Stomach (tissue), 9 donors: ENCODE results near the gene STN1. TPM values are rescaled to one million over a fixed set of nuclear protein-coding genes. Genes with fewer than 3 reads are reported as not detected.

Source experiments
- DNase-seq, 2 donors: peaks; one replicate each; pipeline versions ENCODE4 v3.0.0 to v3.0.0-alpha.2; 2013 to 2019
- H3K27ac ChIP-seq, 5 donors: fragments of 200-600 bp in 4 of 5; sonication (generic) in 4 of 5; one replicate each; pipeline ENCODE4 v1.5.1; 2013 to 2019; ENCODE audit warnings: mild to moderate bottlenecking in 1 of 5, moderate library complexity in 1 of 5
- H3K27me3 ChIP-seq, 3 donors: fragments of 200-600 bp; sonication (generic); one replicate each; pipeline ENCODE4 v1.5.1; 2017 to 2019; ENCODE audit warnings: mixed run types in 1 of 3
- H3K36me3 ChIP-seq, 4 donors: fragments of 200-600 bp; sonication (generic); 1 replicate in 3 of 4; 2 replicates in 1 of 4; pipeline ENCODE4 v1.5.1; 2016 to 2019
- H3K4me1 ChIP-seq, 4 donors: fragments of 200-600 bp; sonication (generic); one replicate each; pipeline ENCODE4 v1.5.1; 2016 to 2019
- H3K4me3 ChIP-seq, 4 donors: fragments of 200-600 bp; sonication (generic) in 3 of 4; one replicate each; pipeline ENCODE4 v1.5.1; 2016 to 2019; ENCODE audit warnings: mild to moderate bottlenecking in 1 of 4
- H3K9me3 ChIP-seq, 4 donors: fragments of 200-600 bp; sonication (generic); one replicate each; pipeline ENCODE4 v1.5.1; 2016 to 2019
- CTCF ChIP-seq, 7 experiments: fragments of 450-650 bp in 4 of 7; fragments of 200-600 bp in 3 of 7; sonication (generic) in 3 of 7; IDR thresholded peaks; one replicate each; pipeline ENCODE4 v1.5.1; 2016 to 2019; ENCODE audit warnings: antibody characterized with exemption in 7 of 7, control low read depth in 2 of 7, mild to moderate bottlenecking in 1 of 7
- EP300 ChIP-seq: sonication (generic); formaldehyde crosslinking; IDR thresholded peaks from one replicate; pipeline ENCODE4 v1.6.1; 2017; ENCODE audit warnings: antibody characterized with exemption
- POLR2A ChIP-seq, 4 donors: fragments of 450-650 bp; IDR thresholded peaks; one replicate each; pipeline ENCODE4 v1.6.1; 2016; ENCODE audit warnings: antibody characterized with exemption in 4 of 4, control low read depth in 2 of 4, mild to moderate bottlenecking in 1 of 4, moderate library complexity in 1 of 4
- POLR2AphosphoS5 ChIP-seq, 3 donors: sonication (generic); formaldehyde crosslinking; IDR thresholded peaks; one replicate each; pipeline ENCODE4 v1.6.1; 2016; ENCODE audit warnings: antibody characterized with exemption in 3 of 3
- WGBS, 5 donors: extraction: QIAGEN DNeasy Blood & Tissue Kit in 3 of 5; methylation state at CpG; one replicate each; pipeline versions ENCODE4 v1.1.5 to v1.1.7; 2013 to 2018; 5-methylcytosine and 5-hydroxymethylcytosine counted together
- intact Hi-C: fragments of 100-400 bp; cut with DNase I; formaldehyde crosslinking; loops from one replicate; pipeline ENCODE4 v1.15.1; 2023; ENCODE audit warnings: low total_unique reads
- polyA plus RNA-seq, 3 donors: library from polyadenylated mRNA; stranded (reverse); fragments of 200-250 nt; gene quantifications; one replicate each; pipeline ENCODE4 v1.2.3, GENCODE V29; 2013
- total RNA-seq, 5 donors: library from RNA; depleted of rRNA; stranded (reverse); fragments of >200 nt; gene quantifications; one replicate each; pipeline versions ENCODE4 v1.1.0 to v1.2.3, GENCODE V29; 2014 to 2016
- donor health status: healthy with polysubstance abuse.
- donor health status: Bipolar disorder and iron deficiency.
- donor health status: healthy.

The STN1 gene
- total and polyA plus RNA-seq, 8 donors = 0.45 to 41.1 (median 20.5) TPM

- Histone ChIP-seq H3K9me3 (no peaks in the 10 kb centered on the region), H3K27me3 (no peaks in the 10 kb centered on the region), H3K36me3 (no peaks in the 10 kb centered on the region), H3K4me3 (no peak overlapping the region), H3K27ac (no peak overlapping the region), H3K4me1 (peaks cover 37 to 72% (median 52%) of the 10 kb centered on the region in 4 donors)
- intact Hi-C loops = no loop called here
- no peak for DNase-seq
- no peak for TF ChIP-seq POLR2AphosphoS5 (IDR thresholded peaks at IDR 0.05)
- TF ChIP-seq POLR2A (IDR thresholded peaks at IDR 0.05) = no peak
- no peak for TF ChIP-seq CTCF (IDR thresholded peaks at IDR 0.05)
- TF ChIP-seq EP300 = no peak
- WGBS, 5 donors = 84 to 92% (median 87%) methylated on average over 4 of the region's 4 CpGs
These were observed 80.0 kb downstream of the STN1 start for GRCh38 chr10:103838070-103838395.

- intact Hi-C loops = no loop called here
- 65 to 85% (median 75%) methylated on average over 6 to 10 of the region's 10 CpGs for WGBS, 5 donors
- H3K27ac ChIP-seq = no peak overlapping the region
- no peaks in the 10 kb centered on the region for H3K27me3 ChIP-seq
- H3K9me3 ChIP-seq = no peaks in the 10 kb centered on the region
- no peak overlapping the region for H3K4me3 ChIP-seq
- no peaks in the 10 kb centered on the region for H3K36me3 ChIP-seq
- TF ChIP-seq CTCF (IDR thresholded peaks at IDR 0.05) = no peak
- no peak for TF ChIP-seq POLR2AphosphoS5 (IDR thresholded peaks at IDR 0.05)
- no peak for TF ChIP-seq EP300
- no peak for TF ChIP-seq POLR2A (IDR thresholded peaks at IDR 0.05)
- no peak for DNase-seq
- H3K4me1 ChIP-seq = peaks cover 32 to 67% (median 49%) of the 10 kb centered on the region in 4 donors
These were observed 80.5 kb downstream of the STN1 start for GRCh38 chr10:103837370-103838069.

GRCh38 chr10:103836861-103837260 lies 81.1 kb downstream of the STN1 start:
- intact Hi-C loops = no loop called here
- TF ChIP-seq POLR2A (IDR thresholded peaks at IDR 0.05) (no peak), EP300 (no peak), POLR2AphosphoS5 (IDR thresholded peaks at IDR 0.05) (no peak)
- H3K27ac ChIP-seq = no peak overlapping the region
- H3K4me1 ChIP-seq = peaks cover 32 to 64% (median 47%) of the 10 kb centered on the region in 4 donors
- H3K27me3 ChIP-seq = no peaks in the 10 kb centered on the region
- no peaks in the 10 kb centered on the region for H3K36me3 ChIP-seq
- H3K4me3 ChIP-seq = no peak overlapping the region
- peak in 1 of 2 donors; percentile 79 for DNase-seq
- whole genome bisulfite sequencing, 5 donors = 42 to 59% (median 45%) methylated on average over 9 of the region's 9 CpGs
- H3K9me3 ChIP-seq = no peaks in the 10 kb centered on the region

- 52 to 71% (median 60%) methylated on average over 1 of the region's 1 CpG for WGBS, 5 donors
- H3K27ac ChIP-seq = peak overlapping the region in 2 of 5 donors; percentile 66 to 67
- no peaks in the 10 kb centered on the region for H3K27me3 ChIP-seq
- TF ChIP-seq POLR2AphosphoS5 (IDR thresholded peaks at IDR 0.05) (no peak), POLR2A (IDR thresholded peaks at IDR 0.05) (no peak), EP300 (no peak), CTCF (IDR thresholded peaks at IDR 0.05) (no peak)
- H3K4me3 ChIP-seq = no peak overlapping the region
- no peaks in the 10 kb centered on the region for H3K36me3 ChIP-seq
- H3K9me3 ChIP-seq = no peaks in the 10 kb centered on the region
- intact Hi-C loops = no loop called here
- DNase-seq = no peak
- peaks cover 32 to 61% (median 46%) of the 10 kb centered on the region in 4 donors for H3K4me1 ChIP-seq
These were observed 81.7 kb downstream of the STN1 start for GRCh38 chr10:103836273-103836672.
